ENCODE data around the gene CACHD1. TPM values are rescaled to one million over a fixed set of nuclear protein-coding genes. Genes with fewer than 3 reads are reported as not detected.

CACHD1 gene
- total RNA-seq, 1 donor from 2014 or later = 12.8 TPM

GRCh38 chr1:64473367-64473766 lies 3.4 kb downstream of the CACHD1 start:
- no peak for DNase-seq

GRCh38 chr1:64474133-64474532 lies 4.2 kb downstream of the CACHD1 start:
- DNase-seq = no peak

GRCh38 chr1:64474665-64475439 lies 4.9 kb downstream of the CACHD1 start:
- peak; percentile 87 for DNase-seq

GRCh38 chr1:64476251-64476952 lies 6.5 kb downstream of the CACHD1 start:
- peak; percentile 57 for DNase-seq

GRCh38 chr1:64478594-64479470 lies 8.9 kb downstream of the CACHD1 start:
- no peak for DNase-seq

GRCh38 chr1:64479874-64480273 lies 9.9 kb downstream of the CACHD1 start:
- DNase-seq = no peak

- no peak for DNase-seq
Observed at GRCh38 chr1:64480999-64481772, 11.3 kb downstream of the CACHD1 start.

- DNase-seq = no peak
Observed at GRCh38 chr1:64482128-64482527, 12.2 kb downstream of the CACHD1 start.

GRCh38 chr1:64482720-64483119 lies 12.8 kb downstream of the CACHD1 start:
- DNase-seq = no peak

- DNase-seq = no peak
Observed at GRCh38 chr1:64483731-64484414, 13.9 kb downstream of the CACHD1 start.

GRCh38 chr1:64484651-64485050 lies 14.7 kb downstream of the CACHD1 start:
- no peak for DNase-seq

GRCh38 chr1:64486193-64486592 lies 16.3 kb downstream of the CACHD1 start:
- DNase-seq = no peak

- no peak for DNase-seq
Observed at GRCh38 chr1:64487061-64487460, 17.1 kb downstream of the CACHD1 start.

- no peak for DNase-seq
Observed at GRCh38 chr1:64488862-64489261, 18.9 kb downstream of the CACHD1 start.

GRCh38 chr1:64489707-64490106 lies 19.8 kb downstream of the CACHD1 start:
- no peak for DNase-seq

GRCh38 chr1:64490213-64490818 lies 20.4 kb downstream of the CACHD1 start:
- DNase-seq = no peak

- DNase-seq = no peak
Observed at GRCh38 chr1:64492424-64492823, 22.5 kb downstream of the CACHD1 start.

- no peak for DNase-seq
Observed at GRCh38 chr1:64493831-64494230, 23.9 kb downstream of the CACHD1 start.

- no peak for DNase-seq
Observed at GRCh38 chr1:64494659-64495058, 24.7 kb downstream of the CACHD1 start.

- no peak for DNase-seq
Observed at GRCh38 chr1:64495878-64496277, 25.9 kb downstream of the CACHD1 start.

- no peak for DNase-seq
Observed at GRCh38 chr1:64496606-64497005, 26.7 kb downstream of the CACHD1 start.

All from tongue (tissue), 2 donors.